Heart left ventricle (tissue), 16 donors: ENCODE measurements around the gene ZNF512B. TPM values are rescaled to one million over a fixed set of nuclear protein-coding genes. Genes with fewer than 3 reads are reported as not detected.
A peak's percentile ranks its signal among the peaks of the same experiment; 100 is the strongest.

Source experiments
- ATAC-seq, 4 donors: fragments of 200-7000 bp; cut with Tn5 transposase; one replicate each; pipeline ENCODE4 v1.9.1; 2020 to 2022; ENCODE audit warnings: moderate library complexity in 4 of 4, mild to moderate bottlenecking in 3 of 4, moderate number of reproducible peaks in 1 of 4
- DNase-seq, 5 donors: peaks; one replicate each; pipeline ENCODE4 v3.0.0-alpha.2; 2020
- H3K27ac ChIP-seq, 12 donors: fragments of 200-600 bp; sonication (generic) in 4 of 12; one replicate each; pipeline versions ENCODE4 v1.5.0 to v1.8.0; 2016 to 2022; ENCODE audit warnings: mild to moderate bottlenecking in 2 of 12
- H3K27me3 ChIP-seq, 9 donors: fragments of 200-600 bp; sonication (generic) in 2 of 9; one replicate each; pipeline versions ENCODE4 v1.5.1 to v1.8.0; 2016 to 2022; ENCODE audit warnings: mild to moderate bottlenecking in 3 of 9
- H3K36me3 ChIP-seq, 9 donors: fragments of 200-600 bp; sonication (generic) in 2 of 9; one replicate each; pipeline versions ENCODE4 v1.5.0 to v1.8.0; 2018 to 2022; ENCODE audit warnings: mild to moderate bottlenecking in 2 of 9
- H3K4me1 ChIP-seq, 12 donors: fragments of 200-600 bp; sonication (generic) in 4 of 12; one replicate each; pipeline versions ENCODE4 v1.5.0 to v1.8.0; 2016 to 2022; ENCODE audit warnings: mild to moderate bottlenecking in 3 of 12
- H3K4me3 ChIP-seq, 12 donors: fragments of 200-600 bp; sonication (generic) in 4 of 12; one replicate each; pipeline versions ENCODE4 v1.5.0 to v1.8.0; 2017 to 2022; ENCODE audit warnings: mild to moderate bottlenecking in 9 of 12, moderate library complexity in 4 of 12
- H3K9me3 ChIP-seq, 12 donors: fragments of 200-600 bp; sonication (generic) in 4 of 12; one replicate each; pipeline versions ENCODE4 v1.5.0 to v1.8.0; 2016 to 2022; ENCODE audit warnings: mild to moderate bottlenecking in 1 of 12
- CTCF ChIP-seq, 12 donors: fragments of 200-600 bp; sonication (generic) in 4 of 12; IDR thresholded peaks; one replicate each; pipeline versions ENCODE4 v1.5.0 to v1.8.0; 2018 to 2022; ENCODE audit warnings: antibody characterized with exemption in 12 of 12, mild to moderate bottlenecking in 5 of 12
- POLR2A ChIP-seq, 2 donors: fragments of 450-650 bp; IDR thresholded peaks; one replicate each; pipeline ENCODE4 v1.6.1; 2017; ENCODE audit warnings: antibody characterized with exemption in 2 of 2, mild to moderate bottlenecking in 2 of 2, moderate library complexity in 2 of 2
- WGBS, 4 donors: extraction: QIAGEN DNeasy Blood & Tissue Kit in 2 of 4; methylation state at CpG; one replicate each; pipeline versions ENCODE4 v1.1.5 to v1.1.7; 2013 to 2018; 5-methylcytosine and 5-hydroxymethylcytosine counted together
- intact Hi-C, 10 donors: fragments of 100-400 bp; cut with DNase I; formaldehyde crosslinking; loops; one replicate each; pipeline versions ENCODE4 v1.11.1 to v1.14.2; 2022
- polyA plus RNA-seq, 2 donors: library from polyadenylated mRNA; stranded (reverse); fragments of 200-250 nt; gene quantifications; one replicate each; pipeline ENCODE4 v1.2.3, GENCODE V29; 2013
- total RNA-seq, 9 donors: library from RNA; depleted of rRNA in 2 of 9; stranded (reverse); fragments of >200 nt in 2 of 9; fragmentation: NEBNext Ultra II Directional in 3 of 9; extraction: Animal tissue kit (Norgen Biotek cat#: 25700) in 3 of 9; gene quantifications; one replicate each; pipeline versions ENCODE4 v1.1.0 to v1.2.4, GENCODE V29; 2016 to 2023
- donor health status: ischemic (EF 13 %, LVEDD 7.1; RV severe dilation, severe dysfunction).
- donor health status: healthy with polysubstance abuse.
- donor health status: DM: no; HTN: yes; CAD: no.
- donor health status: DM: no; HTN: no; CAD: no.
- donor health status: ischemic (EF 25% LVEDD 6.9; RV normal size, moderate dysfunction).
- donor health status: ischemic (EF 25% LVEDD 5.7; RV mildly dilated, moderate dysfunction).
- donor health status: healthy.
- donor health status: DM: yes; HTN: yes; CAD: no.
- donor health status: ischemic (EF 35%, LVEDD 5.7; RV mildly dilated, moderate dysfunction).
- donor health status: nonischemic (EF 11% LVEDD 7.7; RV severe dilation, severe dysfunction).
- donor health status: DM: yes; HTN: yes; CAD: no.
- donor health status: PGD.
- donor health status: ischemic (EF 29% LVEDD 5.4; RV normal size, mild dysfunction).
- donor health status: nonischemic (EF 23%, LVEDD 6.1; RV moderate dilation, normal function).

Gene ZNF512B
- total and polyA plus RNA-seq, 11 donors: 7.3 to 15.9 (median 12.0) TPM

- 66 to 83% (median 77%) methylated on average over 9 of the region's 9 CpGs for WGBS, 4 donors
- no peak for DNase-seq
These were observed 45.5 kb downstream of the ZNF512B start for GRCh38 chr20:63924241-63924640.

GRCh38 chr20:63923651-63924050, 46.1 kb downstream of the ZNF512B start:
- Histone ChIP-seq H3K4me3 (no peak overlapping the region), H3K27ac (no peak overlapping the region), H3K36me3 (peaks cover 0 to 57% (median 20%) of the 10 kb centered on the region in 9 donors), H3K4me1 (peaks cover 0 to 11% (median 0%) of the 10 kb centered on the region in 12 donors), H3K9me3 (no peaks in the 10 kb centered on the region), H3K27me3 (no peaks in the 10 kb centered on the region)
- DNase-seq: no peak
- intact Hi-C loops: no loop called here
- WGBS, 4 donors: 60 to 68% (median 66%) methylated on average over 8 of the region's 8 CpGs
- TF ChIP-seq CTCF (IDR thresholded peaks at IDR 0.05) (no peak), POLR2A (IDR thresholded peaks at IDR 0.05) (no peak)
- ATAC-seq: no peak

More at GRCh38 chr20:63924241-63924640, 45.5 kb downstream of the ZNF512B start:
- peaks cover 0 to 11% (median 0%) of the 10 kb centered on the region in 12 donors for H3K4me1 ChIP-seq
- no peak for TF ChIP-seq POLR2A (IDR thresholded peaks at IDR 0.05)
- TF ChIP-seq CTCF (IDR thresholded peaks at IDR 0.05): no peak
- no peak overlapping the region for H3K27ac ChIP-seq
- ATAC-seq: no peak
- intact Hi-C loops: no loop called here
- H3K36me3 ChIP-seq: peaks cover 0 to 57% (median 25%) of the 10 kb centered on the region in 9 donors
- no peak overlapping the region for H3K4me3 ChIP-seq
- no peaks in the 10 kb centered on the region for H3K27me3 ChIP-seq
- H3K9me3 ChIP-seq: no peaks in the 10 kb centered on the region

GRCh38 chr20:63920226-63920625, 49.5 kb downstream of the ZNF512B start:
- 86 to 97% (median 94%) methylated on average over 22 to 23 of the region's 23 CpGs for WGBS, 4 donors
- no peak overlapping the region for H3K27ac ChIP-seq
- intact Hi-C loops: no loop called here
- no peak overlapping the region for H3K4me3 ChIP-seq
- no peak for TF ChIP-seq CTCF (IDR thresholded peaks at IDR 0.05)
- TF ChIP-seq POLR2A (IDR thresholded peaks at IDR 0.05): no peak
- H3K36me3 ChIP-seq: peaks cover 0 to 54% (median 8%) of the 10 kb centered on the region in 9 donors
- no peaks in the 10 kb centered on the region for H3K27me3 ChIP-seq
- DNase-seq (peak in 1 of 5 donors; percentile 47), ATAC-seq (peak in 1 of 4 donors; percentile 8)
- peaks cover 0 to 10% (median 1%) of the 10 kb centered on the region in 12 donors for H3K4me1 ChIP-seq
- H3K9me3 ChIP-seq: peaks cover 0 to 12% (median 0%) of the 10 kb centered on the region in 12 donors

DNA sequence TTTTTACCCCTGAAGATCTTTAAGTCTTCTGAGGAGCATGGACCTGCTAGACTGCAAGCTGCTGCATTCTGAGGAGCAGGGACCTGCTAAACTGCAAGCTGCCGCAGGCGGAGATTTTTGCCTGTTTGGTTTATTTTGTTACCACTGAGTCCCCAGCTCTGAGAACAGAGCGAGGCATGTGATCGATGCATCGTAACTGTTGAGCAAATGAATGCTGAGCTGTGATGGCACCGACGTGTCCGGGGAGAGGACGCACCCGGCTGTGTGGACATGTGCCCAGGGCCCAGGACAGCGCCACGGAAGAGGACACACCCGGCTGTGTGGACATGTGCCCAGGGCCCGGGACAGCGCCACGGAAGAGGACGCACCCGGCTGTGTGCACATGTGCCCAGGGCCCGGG, 50.6 kb downstream of the ZNF512B start:
- Histone ChIP-seq H3K27ac (no peak overlapping the region), H3K27me3 (no peaks in the 10 kb centered on the region), H3K4me3 (no peak overlapping the region), H3K9me3 (peaks cover 0 to 12% (median 0%) of the 10 kb centered on the region in 12 donors), H3K4me1 (peaks cover 0 to 13% (median 1%) of the 10 kb centered on the region in 12 donors), H3K36me3 (peaks cover 0 to 52% (median 8%) of the 10 kb centered on the region in 9 donors)
- intact Hi-C loops: loop anchor here in 2 of 10 donors (10.0 kb wide), 2 partner anchors 56 to 206 kb away; partner anchors contain the start of gene SAMD10 (in 1 of the 2)
- DNase-seq (peak in 1 of 5 donors; percentile 22), ATAC-seq (no peak)
- TF ChIP-seq CTCF (IDR thresholded peaks at IDR 0.05) (no peak), POLR2A (IDR thresholded peaks at IDR 0.05) (no peak)
- WGBS, 4 donors: 78 to 94% (median 87%) methylated on average over 12 to 19 of the region's 19 CpGs
